Right ventricle myocardium inferior (tissue), 1 donor: Measurements from ENCODE around the gene SCTR. TPM values are rescaled to one million over a fixed set of nuclear protein-coding genes. Genes with fewer than 3 reads are reported as not detected.
A peak's percentile ranks its signal among the peaks of the same experiment; 100 is the strongest.

Source experiments
- ATAC-seq: fragments of 200-7000 bp; cut with Tn5 transposase; one replicate; pipeline ENCODE4 v1.9.1; 2020; ENCODE audit warnings: mild to moderate bottlenecking, moderate library complexity
- DNase-seq: peaks from one replicate; pipeline ENCODE4 v3.0.0; 2021; ENCODE audit errors: missing footprints
- intact Hi-C: fragments of 100-400 bp; cut with DNase I; formaldehyde crosslinking; loops from one replicate; pipeline ENCODE4 v1.11.0; 2022
- total RNA-seq: library from RNA; stranded (reverse); fragmentation: NEBNext Ultra II Directional; extraction: Animal tissue kit (Norgen Biotek cat#: 25700); gene quantifications from one replicate; pipeline ENCODE4 v1.2.1, GENCODE V29; 2021
- donor health status: DM: no; HTN: yes; CAD: no; lungs with severe emphysema.

SCTR gene
- total RNA-seq, 1 donor from 2014 or later: 0.41 TPM

- intact Hi-C loops: no loop called here
- ATAC-seq (no peak), DNase-seq (no peak)
Observed at GRCh38 chr2:119491776-119492525, 32.3 kb downstream of the SCTR start.

- intact Hi-C loops: no loop called here
- DNase-seq (no peak), ATAC-seq (no peak)
Observed at GRCh38 chr2:119490653-119491195, 33.6 kb downstream of the SCTR start.

- intact Hi-C loops: no loop called here
- DNase-seq: no peak
Observed at GRCh38 chr2:119490106-119490505, 34.2 kb downstream of the SCTR start.

GRCh38 chr2:119489232-119489952 is 34.9 kb downstream of the SCTR start:
- intact Hi-C loops: loop anchor here (5.0 kb wide), 1 partner anchor 108 kb away; no protein-coding TSS in a partner anchor
- DNase-seq (no peak), ATAC-seq (no peak)

More at GRCh38 chr2:119490106-119490505, 34.2 kb downstream of the SCTR start:
- ATAC-seq: no peak

- intact Hi-C loops: loop anchor here (5.0 kb wide), 1 partner anchor 109 kb away; no protein-coding TSS in a partner anchor
- DNase-seq (no peak), ATAC-seq (no peak)
Observed at GRCh38 chr2:119488245-119489214, 35.8 kb downstream of the SCTR start.

- intact Hi-C loops: loop anchor here (5.0 kb wide), 1 partner anchor 110 kb away; no protein-coding TSS in a partner anchor
- ATAC-seq (no peak), DNase-seq (no peak)
Observed at GRCh38 chr2:119487434-119488244, 36.6 kb downstream of the SCTR start.

- intact Hi-C loops: loop anchor here (5.0 kb wide), 1 partner anchor 110 kb away; no protein-coding TSS in a partner anchor
- ATAC-seq: no peak
- no peak for DNase-seq
Observed at GRCh38 chr2:119486886-119487285, 37.4 kb downstream of the SCTR start.

GRCh38 chr2:119486196-119486827 is 38.0 kb downstream of the SCTR start:
- DNase-seq: no peak
- ATAC-seq: no peak
- intact Hi-C loops: loop anchor here (5.0 kb wide), 1 partner anchor 111 kb away; no protein-coding TSS in a partner anchor

GRCh38 chr2:119485336-119486110 is 38.8 kb downstream of the SCTR start:
- ATAC-seq (peak; percentile 86), DNase-seq (peak; percentile 82)
- intact Hi-C loops: loop anchor here (5.0 kb wide), 1 partner anchor 112 kb away; no protein-coding TSS in a partner anchor

- intact Hi-C loops: loop anchor here (5.0 kb wide), 1 partner anchor 112 kb away; no protein-coding TSS in a partner anchor
- ATAC-seq (no peak), DNase-seq (no peak)
Observed at GRCh38 chr2:119484834-119485233, 39.4 kb downstream of the SCTR start.

- ATAC-seq: no peak
- intact Hi-C loops: no loop called here
- no peak for DNase-seq
Observed at GRCh38 chr2:119483896-119484718, 40.2 kb downstream of the SCTR start.

- no peak for DNase-seq
- ATAC-seq: no peak
- intact Hi-C loops: no loop called here
Observed at GRCh38 chr2:119483395-119483753, 40.9 kb downstream of the SCTR start.

- no peak for DNase-seq
- peak; percentile 73 for ATAC-seq
- intact Hi-C loops: no loop called here
Observed at GRCh38 chr2:119482481-119483394, 41.5 kb downstream of the SCTR start.
